A673 (cell line): ENCODE measurements around the gene UCK2.

Experiments used
- CTCF ChIP-seq: fragments of 300-800, 200-600 bp; sonication (generic); conservative IDR thresholded peaks from 2 replicates; pipeline ENCODE4 v1.5.1; 2017; ENCODE audit warnings: low read depth, mild to moderate bottlenecking, antibody characterized with exemption, low read length, moderate library complexity, mixed read lengths
- EZH2 ChIP-seq: fragments of 200-600 bp; sonication (generic); IDR thresholded peaks from 2 replicates; pipeline ENCODE4 v1.6.1; 2017; ENCODE audit warnings: borderline replicate concordance, low read depth, mild to moderate bottlenecking, mixed read lengths, antibody characterized with exemption, low read length; ENCODE audit not compliant: poor library complexity, severe bottlenecking

- TF ChIP-seq EZH2 (no peak), CTCF (no peak)
Measured at GRCh38 chr1:165907256-165907857, 79.9 kb downstream of the UCK2 start.
